Activated gamma-delta T cell (primary cell): ENCODE measurements around the gene NCAPD2.

Source experiments
- DNase-seq: peaks from one replicate; lab custom pipeline; 2025; lab: John Stamatoyannopoulos, UW
- total RNA-seq, 2 donors: gene quantifications; one replicate each; lab custom pipeline; 2026; lab: John Stamatoyannopoulos, UW

The NCAPD2 gene
- total RNA-seq, result 99.6 to 101 reads per million in 2 donors

GRCh38 chr12:6493497-6494257 is at the start of gene NCAPD2:
TSS of gene NCAPD2 (plus strand) at chr12:6494102. CDS start at chr12:6495099, 997 bp downstream.
- DNase-seq, result peak; percentile 85

- DNase-seq, result no peak
These were observed 48.9 kb upstream of the NCAPD2 start, which contains the start of gene CD27 for GRCh38 chr12:6444704-6445688. TSS of gene CD27 (plus strand) at chr12:6444955. CDS start at chr12:6445096, 141 bp downstream.

GRCh38 chr12:6450091-6450868 is 43.6 kb upstream of the NCAPD2 start:
- DNase-seq, result no peak

GRCh38 chr12:6450869-6451347 is 43.0 kb upstream of the NCAPD2 start:
- no peak for DNase-seq

- peak; percentile 32 for DNase-seq
These were observed 42.3 kb upstream of the NCAPD2 start, which contains the start of gene TAPBPL for GRCh38 chr12:6451348-6452244. TSS of gene TAPBPL (plus strand) at chr12:6452042. CDS start at chr12:6452249, 207 bp downstream.

- no peak for DNase-seq
These were observed 41.5 kb upstream of the NCAPD2 start for GRCh38 chr12:6452245-6452943.

- no peak for DNase-seq
These were observed 40.8 kb upstream of the NCAPD2 start for GRCh38 chr12:6452944-6453630.

GRCh38 chr12:6457220-6457945 is 36.5 kb upstream of the NCAPD2 start:
- no peak for DNase-seq

- DNase-seq, result no peak
These were observed 35.5 kb upstream of the NCAPD2 start for GRCh38 chr12:6458281-6459003.

GRCh38 chr12:6459004-6459337 is 34.9 kb upstream of the NCAPD2 start:
- DNase-seq, result no peak

GRCh38 chr12:6460751-6461371 is 33.0 kb upstream of the NCAPD2 start:
- no peak for DNase-seq

- DNase-seq, result peak; percentile 25
These were observed 32.3 kb upstream of the NCAPD2 start for GRCh38 chr12:6461401-6462233.

GRCh38 chr12:6462234-6462995 is 31.5 kb upstream of the NCAPD2 start:
- DNase-seq, result no peak

GRCh38 chr12:6463216-6463615 is 30.7 kb upstream of the NCAPD2 start:
- no peak for DNase-seq

- DNase-seq, result no peak
These were observed 30.0 kb upstream of the NCAPD2 start for GRCh38 chr12:6463858-6464257.

GRCh38 chr12:6464531-6464930 is 29.4 kb upstream of the NCAPD2 start:
- DNase-seq, result no peak
